Thoracic aorta (tissue), 2 donors: ENCODE measurements around the gene OTOP2. TPM values are rescaled to one million over a fixed set of nuclear protein-coding genes. Genes with fewer than 3 reads are reported as not detected.

Experiments used
- ATAC-seq: fragments of 150-250 bp; one replicate; pipeline ENCODE4 v1.8.0; 2017; ENCODE audit warnings: low read depth; ENCODE audit not compliant: insufficient number of reproducible peaks, low FRiP score
- DNase-seq: peaks from one replicate; pipeline ENCODE4 v3.0.0-alpha.2; 2020; ENCODE audit warnings: low spot score
- H3K27ac ChIP-seq, 2 donors: fragments of 200-600 bp; sonication (generic); 1 replicate in 1 of 2; 2 replicates in 1 of 2; pipeline ENCODE4 v1.5.1; 2016; ENCODE audit warnings: mild to moderate bottlenecking in 2 of 2, moderate library complexity in 2 of 2
- H3K27me3 ChIP-seq: fragments of 200-600 bp; sonication (generic); replicated peaks from 2 replicates; pipeline ENCODE4 v1.6.0; 2016; ENCODE audit warnings: mild to moderate bottlenecking; ENCODE audit not compliant: insufficient read depth
- H3K36me3 ChIP-seq: fragments of 200-600 bp; sonication (generic); one replicate; pipeline ENCODE4 v1.5.1; 2016
- H3K4me1 ChIP-seq, 2 donors: fragments of 200-600 bp; sonication (generic); 1 replicate in 1 of 2; 2 replicates in 1 of 2; pipeline versions ENCODE4 v1.5.1 to v1.6.0; 2016; ENCODE audit warnings: low read depth in 2 of 2, mild to moderate bottlenecking in 1 of 2; ENCODE audit not compliant: control insufficient read depth in 1 of 2
- H3K4me3 ChIP-seq: fragments of 200-600 bp; sonication (generic); 2 replicates; pipeline ENCODE4 v1.5.1; 2016; ENCODE audit warnings: mild to moderate bottlenecking
- H3K9me3 ChIP-seq: fragments of 200-600 bp; sonication (generic); 2 replicates; pipeline ENCODE4 v1.5.1; 2016
- CTCF ChIP-seq: fragments of 200-600 bp; sonication (generic); IDR thresholded peaks from one replicate; pipeline ENCODE4 v1.5.1; 2019; ENCODE audit warnings: antibody characterized with exemption
- total RNA-seq, 2 donors: library from RNA; depleted of rRNA; stranded (reverse); fragments of >200 nt; gene quantifications; one replicate each; pipeline versions ENCODE4 v1.1.0 to v1.2.3, GENCODE V29; 2016

OTOP2 gene
- total RNA-seq, 2 donors from 2014 or later, result not detected

GRCh38 chr17:74892974-74893911 lies 30.8 kb upstream of the OTOP2 start, which contains the start of gene FADS6:
FADS6 (minus strand) TSS chr17:74893633; CDS start chr17:74893595, 38 bp downstream.
- Histone ChIP-seq H3K36me3 (no peaks in the 10 kb centered on the region), H3K4me1 (peaks cover 0 to 9% of the 10 kb centered on the region in 2 donors), H3K27me3 (no peaks in the 10 kb centered on the region), H3K9me3 (no peaks in the 10 kb centered on the region), H3K27ac (no peak within 1 kb of the TSS), H3K4me3 (peak within 1 kb of the TSS; percentile 61)
- ATAC-seq, result no peak
- DNase-seq, result no peak
- no peak for TF ChIP-seq CTCF

DNA sequence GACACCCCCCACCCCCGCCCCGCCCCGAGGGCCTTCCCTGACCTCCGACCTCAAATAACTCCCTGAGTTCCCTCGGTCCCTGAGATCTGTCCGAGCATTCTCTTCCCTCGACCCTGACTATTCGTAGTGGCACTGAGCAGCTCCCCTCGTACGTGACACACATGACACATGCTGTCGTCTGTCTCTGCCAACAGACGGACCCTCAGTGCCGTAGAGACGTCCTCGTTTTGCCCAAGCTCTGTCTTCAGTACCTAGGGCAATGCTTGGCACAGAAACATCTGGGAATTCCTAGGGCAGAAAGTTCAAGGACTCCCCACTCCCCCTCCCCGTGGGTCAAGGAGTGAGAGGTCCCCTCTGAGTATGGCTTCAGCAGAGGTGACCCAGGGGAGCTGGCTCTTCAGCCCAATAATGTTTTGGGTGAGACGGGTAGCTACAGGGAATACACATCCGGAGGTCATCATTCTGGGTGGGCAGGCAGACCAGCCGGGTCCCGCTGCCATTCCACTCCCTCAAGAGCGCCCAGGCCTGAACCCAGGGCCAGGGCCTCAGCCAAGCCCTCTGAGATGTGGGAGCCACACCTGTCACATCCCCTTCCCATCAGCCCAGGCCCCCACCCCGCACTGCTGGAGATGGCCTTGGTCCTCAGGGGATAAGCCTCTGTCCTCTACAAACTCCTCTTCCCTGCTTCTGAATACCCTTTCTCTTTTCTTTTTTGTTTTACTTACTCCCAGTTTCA lies 30.0 kb upstream of the OTOP2 start:
- Histone ChIP-seq H3K36me3 (no peaks in the 10 kb centered on the region), H3K4me1 (peaks cover 0 to 9% of the 10 kb centered on the region in 2 donors), H3K4me3 (no peak overlapping the region), H3K27ac (no peak overlapping the region), H3K27me3 (no peaks in the 10 kb centered on the region), H3K9me3 (no peaks in the 10 kb centered on the region)
- ATAC-seq (no peak), DNase-seq (no peak)
- no peak for TF ChIP-seq CTCF

DNA sequence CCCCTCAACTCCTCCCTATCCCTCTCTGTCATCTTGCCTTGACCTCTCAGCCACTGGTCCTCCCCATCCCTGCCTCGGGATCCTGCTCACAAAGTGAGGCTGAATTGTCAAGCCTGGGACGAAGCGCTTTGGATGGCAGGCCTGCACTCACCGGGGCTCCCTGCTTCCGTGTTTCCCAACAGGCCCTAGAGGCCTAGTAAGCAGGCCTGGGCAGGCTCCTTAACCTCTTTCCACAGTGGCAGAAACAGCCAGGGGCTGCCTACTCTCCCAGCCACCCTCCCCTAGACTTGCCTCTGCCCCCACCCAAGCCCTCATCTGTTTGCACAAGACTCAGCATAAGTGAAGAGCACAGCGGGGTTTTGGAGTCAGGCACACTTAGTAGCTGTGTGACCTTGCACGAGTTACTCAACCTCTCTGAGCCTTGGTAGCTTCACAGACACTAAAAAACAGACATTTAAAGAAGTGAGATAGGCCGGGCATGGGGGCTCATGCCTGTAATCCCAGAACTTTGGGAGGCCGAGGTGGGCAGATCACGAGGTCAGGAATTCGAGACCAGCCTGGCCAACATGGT lies 25.6 kb upstream of the OTOP2 start:
- H3K27ac ChIP-seq, result no peak overlapping the region
- no peak for TF ChIP-seq CTCF
- no peak for ATAC-seq
- no peak overlapping the region for H3K4me3 ChIP-seq
- H3K4me1 ChIP-seq, result peaks cover 0 to 3% of the 10 kb centered on the region in 2 donors
- no peak for DNase-seq
- no peaks in the 10 kb centered on the region for H3K36me3 ChIP-seq
- no peaks in the 10 kb centered on the region for H3K27me3 ChIP-seq
- no peaks in the 10 kb centered on the region for H3K9me3 ChIP-seq

DNA sequence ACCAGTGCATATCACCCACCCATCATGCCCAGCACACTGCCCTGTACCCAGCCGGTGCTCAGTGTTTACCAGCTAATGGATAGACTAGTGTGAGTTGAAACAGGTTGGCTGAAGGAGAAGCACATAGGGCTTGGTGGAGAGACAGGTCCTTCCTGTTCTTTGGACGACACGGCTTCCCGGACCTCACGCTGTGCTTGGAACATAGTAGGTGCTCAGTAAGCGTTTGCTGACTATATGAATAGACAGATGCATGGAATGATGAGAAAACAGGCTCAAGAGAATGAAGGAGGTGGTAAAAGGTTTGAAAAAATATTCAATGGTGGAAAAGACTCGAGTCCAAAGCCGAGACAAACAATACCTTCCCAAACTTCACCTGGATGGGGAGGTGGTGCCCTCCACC lies 23.9 kb upstream of the OTOP2 start:
- Histone ChIP-seq H3K36me3 (no peaks in the 10 kb centered on the region), H3K27me3 (no peaks in the 10 kb centered on the region), H3K4me3 (no peak overlapping the region), H3K4me1 (no peaks in the 10 kb centered on the region), H3K27ac (no peak overlapping the region), H3K9me3 (no peaks in the 10 kb centered on the region)
- no peak for ATAC-seq
- TF ChIP-seq CTCF, result no peak
- DNase-seq, result no peak
